Activated CD4-positive, alpha-beta T cell treated with anti-CD3 and anti-CD28 coated beads for 48 hours (primary cell): ENCODE measurements around the gene QSER1.
"Not testable (repeated sequence)": the region's sequence is repeated elsewhere in the genome, so short reads cannot be mapped to it uniquely, and the experiment has no call there.

Experiments
- DNase-seq: peaks from one replicate; pipeline ENCODE4 v3.0.0-alpha.2; 2020

QSER1 gene

GRCh38 chr11:32891657-32892354 is 805 bp upstream of the QSER1 start:
- DNase-seq, result no peak

- no peak for DNase-seq
These were observed 407 bp downstream of the QSER1 start for GRCh38 chr11:32893093-32893342.

GRCh38 chr11:32893343-32894148 is 935 bp downstream of the QSER1 start:
- DNase-seq, result peak; percentile 66

GRCh38 chr11:32894149-32894827 is 1.7 kb downstream of the QSER1 start:
- peak; percentile 34 for DNase-seq

GRCh38 chr11:32894921-32895320 is 2.3 kb downstream of the QSER1 start:
- no peak for DNase-seq

GRCh38 chr11:32895471-32895870 is 2.9 kb downstream of the QSER1 start:
- no peak for DNase-seq

GRCh38 chr11:32897103-32897502 is 4.5 kb downstream of the QSER1 start:
- DNase-seq, result no peak

GRCh38 chr11:32899438-32899837 is 6.8 kb downstream of the QSER1 start:
- no peak for DNase-seq

GRCh38 chr11:32902089-32902665 is 9.6 kb downstream of the QSER1 start:
- DNase-seq, result no peak

- DNase-seq, result no peak
These were observed 12.5 kb downstream of the QSER1 start for GRCh38 chr11:32905028-32905667.

- no peak for DNase-seq
These were observed 16.0 kb downstream of the QSER1 start for GRCh38 chr11:32908619-32909018.

- DNase-seq, result no peak
These were observed 18.8 kb downstream of the QSER1 start for GRCh38 chr11:32911413-32911812.

- no peak for DNase-seq
These were observed 20.8 kb downstream of the QSER1 start for GRCh38 chr11:32913445-32913844.

GRCh38 chr11:32916361-32916760 is 23.8 kb downstream of the QSER1 start:
- DNase-seq, result no peak

GRCh38 chr11:32916994-32917393 is 24.4 kb downstream of the QSER1 start:
- no peak for DNase-seq

GRCh38 chr11:32918427-32918826 is 25.8 kb downstream of the QSER1 start:
- DNase-seq, result no peak

GRCh38 chr11:32919338-32919737 is 26.7 kb downstream of the QSER1 start:
- DNase-seq, result no peak

GRCh38 chr11:32920570-32920969 is 28.0 kb downstream of the QSER1 start:
- no peak for DNase-seq

- no peak for DNase-seq
These were observed 28.6 kb downstream of the QSER1 start for GRCh38 chr11:32921204-32921603.

GRCh38 chr11:32931606-32932005 is 39.0 kb downstream of the QSER1 start:
- DNase-seq, result no peak

- no peak for DNase-seq
These were observed 39.6 kb downstream of the QSER1 start for GRCh38 chr11:32932196-32932595.

GRCh38 chr11:32935462-32936029 is 42.9 kb downstream of the QSER1 start:
- no peak for DNase-seq

GRCh38 chr11:32936178-32936577 is 43.6 kb downstream of the QSER1 start:
- not testable (repeated sequence) for DNase-seq
